ENCODE results near the gene PTPRN2. TPM values are rescaled to one million over a fixed set of nuclear protein-coding genes. Genes with fewer than 3 reads are reported as not detected.

Gene PTPRN2
- total and polyA plus RNA-seq, 2 of the 8 experiments (the other 6 are each of a cell fraction or from before 2014, with no cell fraction given), result 2.6 to 4.5 TPM

- TF ChIP-seq, protein P1, sequence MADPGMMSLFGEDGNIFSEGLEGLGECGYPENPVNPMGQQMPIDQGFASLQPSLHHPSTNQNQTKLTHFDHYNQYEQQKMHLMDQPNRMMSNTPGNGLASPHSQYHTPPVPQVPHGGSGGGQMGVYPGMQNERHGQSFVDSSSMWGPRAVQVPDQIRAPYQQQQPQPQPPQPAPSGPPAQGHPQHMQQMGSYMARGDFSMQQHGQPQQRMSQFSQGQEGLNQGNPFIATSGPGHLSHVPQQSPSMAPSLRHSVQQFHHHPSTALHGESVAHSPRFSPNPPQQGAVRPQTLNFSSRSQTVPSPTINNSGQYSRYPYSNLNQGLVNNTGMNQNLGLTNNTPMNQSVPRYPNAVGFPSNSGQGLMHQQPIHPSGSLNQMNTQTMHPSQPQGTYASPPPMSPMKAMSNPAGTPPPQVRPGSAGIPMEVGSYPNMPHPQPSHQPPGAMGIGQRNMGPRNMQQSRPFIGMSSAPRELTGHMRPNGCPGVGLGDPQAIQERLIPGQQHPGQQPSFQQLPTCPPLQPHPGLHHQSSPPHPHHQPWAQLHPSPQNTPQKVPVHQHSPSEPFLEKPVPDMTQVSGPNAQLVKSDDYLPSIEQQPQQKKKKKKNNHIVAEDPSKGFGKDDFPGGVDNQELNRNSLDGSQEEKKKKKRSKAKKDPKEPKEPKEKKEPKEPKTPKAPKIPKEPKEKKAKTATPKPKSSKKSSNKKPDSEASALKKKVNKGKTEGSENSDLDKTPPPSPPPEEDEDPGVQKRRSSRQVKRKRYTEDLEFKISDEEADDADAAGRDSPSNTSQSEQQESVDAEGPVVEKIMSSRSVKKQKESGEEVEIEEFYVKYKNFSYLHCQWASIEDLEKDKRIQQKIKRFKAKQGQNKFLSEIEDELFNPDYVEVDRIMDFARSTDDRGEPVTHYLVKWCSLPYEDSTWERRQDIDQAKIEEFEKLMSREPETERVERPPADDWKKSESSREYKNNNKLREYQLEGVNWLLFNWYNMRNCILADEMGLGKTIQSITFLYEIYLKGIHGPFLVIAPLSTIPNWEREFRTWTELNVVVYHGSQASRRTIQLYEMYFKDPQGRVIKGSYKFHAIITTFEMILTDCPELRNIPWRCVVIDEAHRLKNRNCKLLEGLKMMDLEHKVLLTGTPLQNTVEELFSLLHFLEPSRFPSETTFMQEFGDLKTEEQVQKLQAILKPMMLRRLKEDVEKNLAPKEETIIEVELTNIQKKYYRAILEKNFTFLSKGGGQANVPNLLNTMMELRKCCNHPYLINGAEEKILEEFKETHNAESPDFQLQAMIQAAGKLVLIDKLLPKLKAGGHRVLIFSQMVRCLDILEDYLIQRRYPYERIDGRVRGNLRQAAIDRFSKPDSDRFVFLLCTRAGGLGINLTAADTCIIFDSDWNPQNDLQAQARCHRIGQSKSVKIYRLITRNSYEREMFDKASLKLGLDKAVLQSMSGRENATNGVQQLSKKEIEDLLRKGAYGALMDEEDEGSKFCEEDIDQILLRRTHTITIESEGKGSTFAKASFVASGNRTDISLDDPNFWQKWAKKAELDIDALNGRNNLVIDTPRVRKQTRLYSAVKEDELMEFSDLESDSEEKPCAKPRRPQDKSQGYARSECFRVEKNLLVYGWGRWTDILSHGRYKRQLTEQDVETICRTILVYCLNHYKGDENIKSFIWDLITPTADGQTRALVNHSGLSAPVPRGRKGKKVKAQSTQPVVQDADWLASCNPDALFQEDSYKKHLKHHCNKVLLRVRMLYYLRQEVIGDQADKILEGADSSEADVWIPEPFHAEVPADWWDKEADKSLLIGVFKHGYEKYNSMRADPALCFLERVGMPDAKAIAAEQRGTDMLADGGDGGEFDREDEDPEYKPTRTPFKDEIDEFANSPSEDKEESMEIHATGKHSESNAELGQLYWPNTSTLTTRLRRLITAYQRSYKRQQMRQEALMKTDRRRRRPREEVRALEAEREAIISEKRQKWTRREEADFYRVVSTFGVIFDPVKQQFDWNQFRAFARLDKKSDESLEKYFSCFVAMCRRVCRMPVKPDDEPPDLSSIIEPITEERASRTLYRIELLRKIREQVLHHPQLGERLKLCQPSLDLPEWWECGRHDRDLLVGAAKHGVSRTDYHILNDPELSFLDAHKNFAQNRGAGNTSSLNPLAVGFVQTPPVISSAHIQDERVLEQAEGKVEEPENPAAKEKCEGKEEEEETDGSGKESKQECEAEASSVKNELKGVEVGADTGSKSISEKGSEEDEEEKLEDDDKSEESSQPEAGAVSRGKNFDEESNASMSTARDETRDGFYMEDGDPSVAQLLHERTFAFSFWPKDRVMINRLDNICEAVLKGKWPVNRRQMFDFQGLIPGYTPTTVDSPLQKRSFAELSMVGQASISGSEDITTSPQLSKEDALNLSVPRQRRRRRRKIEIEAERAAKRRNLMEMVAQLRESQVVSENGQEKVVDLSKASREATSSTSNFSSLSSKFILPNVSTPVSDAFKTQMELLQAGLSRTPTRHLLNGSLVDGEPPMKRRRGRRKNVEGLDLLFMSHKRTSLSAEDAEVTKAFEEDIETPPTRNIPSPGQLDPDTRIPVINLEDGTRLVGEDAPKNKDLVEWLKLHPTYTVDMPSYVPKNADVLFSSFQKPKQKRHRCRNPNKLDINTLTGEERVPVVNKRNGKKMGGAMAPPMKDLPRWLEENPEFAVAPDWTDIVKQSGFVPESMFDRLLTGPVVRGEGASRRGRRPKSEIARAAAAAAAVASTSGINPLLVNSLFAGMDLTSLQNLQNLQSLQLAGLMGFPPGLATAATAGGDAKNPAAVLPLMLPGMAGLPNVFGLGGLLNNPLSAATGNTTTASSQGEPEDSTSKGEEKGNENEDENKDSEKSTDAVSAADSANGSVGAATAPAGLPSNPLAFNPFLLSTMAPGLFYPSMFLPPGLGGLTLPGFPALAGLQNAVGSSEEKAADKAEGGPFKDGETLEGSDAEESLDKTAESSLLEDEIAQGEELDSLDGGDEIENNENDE (IDR thresholded peaks at IDR 0.05; ENCODE audit: insufficient replicate concordance, low read length), result no peak
- TF ChIP-seq YY1 (IDR thresholded peaks at IDR 0.05; ENCODE audit: low read depth, low read length), result no peak
- TF ChIP-seq CBX8 (IDR thresholded peaks at IDR 0.05; ENCODE audit: borderline replicate concordance, low read depth, low read length), result no peak
- TF ChIP-seq NANOG (IDR thresholded peaks at IDR 0.05; ENCODE audit: insufficient read depth, low read depth, low read length, poor library complexity, severe bottlenecking), result no peak
- no peak for TF ChIP-seq JUN (IDR thresholded peaks at IDR 0.05; ENCODE audit: low read depth, low read length)
- TF ChIP-seq SP2 (IDR thresholded peaks at IDR 0.05; ENCODE audit: low read length), result no peak
- no peak for TF ChIP-seq NRF1 (IDR thresholded peaks at IDR 0.05; ENCODE audit: low read depth, low read length)
- no peak for TF ChIP-seq SUZ12 (IDR thresholded peaks at IDR 0.05; ENCODE audit: low read length)
- no peak for TF ChIP-seq ASH2L (IDR thresholded peaks at IDR 0.05; ENCODE audit: low read length)
- no peak for TF ChIP-seq TEAD4 (IDR thresholded peaks at IDR 0.05; ENCODE audit: low read depth, low read length)
- no peak for TF ChIP-seq TBP (IDR thresholded peaks at IDR 0.05; ENCODE audit: low read depth, low read length)
- TF ChIP-seq KDM5A (IDR thresholded peaks at IDR 0.05; ENCODE audit: low read length), result no peak
These were observed 102.7 kb downstream of the PTPRN2 start (continued) for GRCh38 chr7:158484801-158485531.

Data from H1 (cell line).